ENCODE measurements around the gene FILIP1L. TPM values are rescaled to one million over a fixed set of nuclear protein-coding genes. Genes with fewer than 3 reads are reported as not detected.

Gene FILIP1L
- total RNA-seq, 1 donor from 2014 or later, result 19.1 TPM

- peaks cover 3% of the 10 kb centered on the region for H3K4me1 Mint-ChIP-seq (ENCODE audit: unreplicated experiment)
- peaks cover 1% of the 10 kb centered on the region for H3K27me3 Mint-ChIP-seq (ENCODE audit: unreplicated experiment)
- H3K9me3 Mint-ChIP-seq (ENCODE audit: unreplicated experiment), result no peaks in the 10 kb centered on the region
- no peak for DNase-seq (ENCODE audit: low spot score)
- H3K36me3 Mint-ChIP-seq (ENCODE audit: low read depth, unreplicated experiment), result no peaks in the 10 kb centered on the region
- no peak for TF ChIP-seq CTCF (IDR thresholded peaks at IDR 0.05; ENCODE audit: unreplicated experiment)
- no peak overlapping the region for H3K27ac Mint-ChIP-seq (ENCODE audit: unreplicated experiment)
- no peak overlapping the region for H3K4me3 Mint-ChIP-seq (ENCODE audit: unreplicated experiment)
Measured at GRCh38 chr3:100105501-100105900, 8.8 kb downstream of the FILIP1L start.

- H3K4me1 Mint-ChIP-seq (ENCODE audit: unreplicated experiment), result peaks cover 3% of the 10 kb centered on the region
- no peak overlapping the region for H3K4me3 Mint-ChIP-seq (ENCODE audit: unreplicated experiment)
- H3K36me3 Mint-ChIP-seq (ENCODE audit: low read depth, unreplicated experiment), result no peaks in the 10 kb centered on the region
- TF ChIP-seq CTCF (IDR thresholded peaks at IDR 0.05; ENCODE audit: unreplicated experiment), result no peak
- H3K27me3 Mint-ChIP-seq (ENCODE audit: unreplicated experiment), result peaks cover 1% of the 10 kb centered on the region
- DNase-seq (ENCODE audit: low spot score), result no peak
- H3K27ac Mint-ChIP-seq (ENCODE audit: unreplicated experiment), result no peak overlapping the region
- no peaks in the 10 kb centered on the region for H3K9me3 Mint-ChIP-seq (ENCODE audit: unreplicated experiment)
Measured at GRCh38 chr3:100104817-100105413, 9.4 kb downstream of the FILIP1L start.

GRCh38 chr3:100104442-100104798 lies 9.9 kb downstream of the FILIP1L start:
- no peak for TF ChIP-seq CTCF (IDR thresholded peaks at IDR 0.05; ENCODE audit: unreplicated experiment)
- DNase-seq (ENCODE audit: low spot score), result no peak
- Mint-ChIP-seq H3K27ac (ENCODE audit: unreplicated experiment) (no peak overlapping the region), H3K9me3 (ENCODE audit: unreplicated experiment) (no peaks in the 10 kb centered on the region), H3K4me1 (ENCODE audit: unreplicated experiment) (peaks cover 3% of the 10 kb centered on the region), H3K4me3 (ENCODE audit: unreplicated experiment) (no peak overlapping the region), H3K27me3 (ENCODE audit: unreplicated experiment) (peaks cover 1% of the 10 kb centered on the region), H3K36me3 (ENCODE audit: low read depth, unreplicated experiment) (no peaks in the 10 kb centered on the region)

- Mint-ChIP-seq H3K9me3 (ENCODE audit: unreplicated experiment) (no peaks in the 10 kb centered on the region), H3K4me1 (ENCODE audit: unreplicated experiment) (peaks cover 3% of the 10 kb centered on the region), H3K4me3 (ENCODE audit: unreplicated experiment) (no peak overlapping the region), H3K27me3 (ENCODE audit: unreplicated experiment) (peaks cover 1% of the 10 kb centered on the region), H3K36me3 (ENCODE audit: low read depth, unreplicated experiment) (no peaks in the 10 kb centered on the region), H3K27ac (ENCODE audit: unreplicated experiment) (no peak overlapping the region)
- no peak for DNase-seq (ENCODE audit: low spot score)
- no peak for TF ChIP-seq CTCF (IDR thresholded peaks at IDR 0.05; ENCODE audit: unreplicated experiment)
Measured at GRCh38 chr3:100103558-100104441, 10.5 kb downstream of the FILIP1L start.

GRCh38 chr3:100102757-100103156 lies 11.5 kb downstream of the FILIP1L start:
- H3K27me3 Mint-ChIP-seq (ENCODE audit: unreplicated experiment), result peaks cover 1% of the 10 kb centered on the region
- H3K9me3 Mint-ChIP-seq (ENCODE audit: unreplicated experiment), result no peaks in the 10 kb centered on the region
- DNase-seq (ENCODE audit: low spot score), result no peak
- no peak overlapping the region for H3K27ac Mint-ChIP-seq (ENCODE audit: unreplicated experiment)
- peaks cover 3% of the 10 kb centered on the region for H3K4me1 Mint-ChIP-seq (ENCODE audit: unreplicated experiment)
- TF ChIP-seq CTCF (IDR thresholded peaks at IDR 0.05; ENCODE audit: unreplicated experiment), result no peak
- H3K36me3 Mint-ChIP-seq (ENCODE audit: low read depth, unreplicated experiment), result no peaks in the 10 kb centered on the region
- no peak overlapping the region for H3K4me3 Mint-ChIP-seq (ENCODE audit: unreplicated experiment)

All from endothelial cell (in vitro differentiated cells).